ENCODE measurements around the gene SLC27A3.

DNA sequence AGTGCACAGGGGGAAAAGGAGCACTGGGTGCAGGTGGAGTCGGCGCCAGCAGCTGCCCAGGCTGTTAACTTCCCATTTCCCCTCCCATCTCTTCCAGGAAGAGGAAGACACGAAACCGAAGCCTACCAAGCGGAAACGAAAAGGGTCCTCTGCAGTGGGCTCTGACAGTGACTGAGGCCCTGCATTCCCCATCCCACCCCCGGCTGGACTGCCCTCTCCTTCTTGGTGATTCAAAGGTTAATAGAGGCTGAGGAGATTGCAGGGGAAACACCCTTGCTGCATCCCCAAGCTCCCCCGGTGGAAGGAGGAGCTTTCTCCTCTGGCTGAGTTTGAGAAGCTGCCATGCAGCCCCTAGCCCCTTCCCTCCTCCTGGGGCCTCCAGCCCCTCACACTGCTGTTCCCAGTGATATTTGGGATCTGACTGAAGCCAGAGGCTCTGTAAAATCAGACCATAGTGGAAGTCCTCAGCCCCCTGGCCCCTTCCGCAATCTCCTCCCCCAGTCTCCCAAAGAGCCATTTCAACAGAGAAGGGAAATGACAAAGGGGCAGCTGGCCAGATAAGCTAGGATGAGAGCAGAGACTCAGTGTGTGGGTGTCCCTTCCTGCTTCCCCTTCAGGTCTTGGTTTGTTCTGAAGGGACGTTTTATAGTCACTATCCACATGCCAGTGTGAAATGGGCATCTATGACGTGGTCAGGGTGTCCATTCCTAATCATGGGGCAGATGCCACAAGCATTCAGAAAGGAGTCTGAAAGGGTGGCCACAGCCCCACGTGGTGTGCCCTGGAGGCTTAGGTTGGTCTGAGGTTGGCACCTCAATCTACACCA is 1.9 kb upstream of the SLC27A3 start:
- TF ChIP-seq, protein P1, sequence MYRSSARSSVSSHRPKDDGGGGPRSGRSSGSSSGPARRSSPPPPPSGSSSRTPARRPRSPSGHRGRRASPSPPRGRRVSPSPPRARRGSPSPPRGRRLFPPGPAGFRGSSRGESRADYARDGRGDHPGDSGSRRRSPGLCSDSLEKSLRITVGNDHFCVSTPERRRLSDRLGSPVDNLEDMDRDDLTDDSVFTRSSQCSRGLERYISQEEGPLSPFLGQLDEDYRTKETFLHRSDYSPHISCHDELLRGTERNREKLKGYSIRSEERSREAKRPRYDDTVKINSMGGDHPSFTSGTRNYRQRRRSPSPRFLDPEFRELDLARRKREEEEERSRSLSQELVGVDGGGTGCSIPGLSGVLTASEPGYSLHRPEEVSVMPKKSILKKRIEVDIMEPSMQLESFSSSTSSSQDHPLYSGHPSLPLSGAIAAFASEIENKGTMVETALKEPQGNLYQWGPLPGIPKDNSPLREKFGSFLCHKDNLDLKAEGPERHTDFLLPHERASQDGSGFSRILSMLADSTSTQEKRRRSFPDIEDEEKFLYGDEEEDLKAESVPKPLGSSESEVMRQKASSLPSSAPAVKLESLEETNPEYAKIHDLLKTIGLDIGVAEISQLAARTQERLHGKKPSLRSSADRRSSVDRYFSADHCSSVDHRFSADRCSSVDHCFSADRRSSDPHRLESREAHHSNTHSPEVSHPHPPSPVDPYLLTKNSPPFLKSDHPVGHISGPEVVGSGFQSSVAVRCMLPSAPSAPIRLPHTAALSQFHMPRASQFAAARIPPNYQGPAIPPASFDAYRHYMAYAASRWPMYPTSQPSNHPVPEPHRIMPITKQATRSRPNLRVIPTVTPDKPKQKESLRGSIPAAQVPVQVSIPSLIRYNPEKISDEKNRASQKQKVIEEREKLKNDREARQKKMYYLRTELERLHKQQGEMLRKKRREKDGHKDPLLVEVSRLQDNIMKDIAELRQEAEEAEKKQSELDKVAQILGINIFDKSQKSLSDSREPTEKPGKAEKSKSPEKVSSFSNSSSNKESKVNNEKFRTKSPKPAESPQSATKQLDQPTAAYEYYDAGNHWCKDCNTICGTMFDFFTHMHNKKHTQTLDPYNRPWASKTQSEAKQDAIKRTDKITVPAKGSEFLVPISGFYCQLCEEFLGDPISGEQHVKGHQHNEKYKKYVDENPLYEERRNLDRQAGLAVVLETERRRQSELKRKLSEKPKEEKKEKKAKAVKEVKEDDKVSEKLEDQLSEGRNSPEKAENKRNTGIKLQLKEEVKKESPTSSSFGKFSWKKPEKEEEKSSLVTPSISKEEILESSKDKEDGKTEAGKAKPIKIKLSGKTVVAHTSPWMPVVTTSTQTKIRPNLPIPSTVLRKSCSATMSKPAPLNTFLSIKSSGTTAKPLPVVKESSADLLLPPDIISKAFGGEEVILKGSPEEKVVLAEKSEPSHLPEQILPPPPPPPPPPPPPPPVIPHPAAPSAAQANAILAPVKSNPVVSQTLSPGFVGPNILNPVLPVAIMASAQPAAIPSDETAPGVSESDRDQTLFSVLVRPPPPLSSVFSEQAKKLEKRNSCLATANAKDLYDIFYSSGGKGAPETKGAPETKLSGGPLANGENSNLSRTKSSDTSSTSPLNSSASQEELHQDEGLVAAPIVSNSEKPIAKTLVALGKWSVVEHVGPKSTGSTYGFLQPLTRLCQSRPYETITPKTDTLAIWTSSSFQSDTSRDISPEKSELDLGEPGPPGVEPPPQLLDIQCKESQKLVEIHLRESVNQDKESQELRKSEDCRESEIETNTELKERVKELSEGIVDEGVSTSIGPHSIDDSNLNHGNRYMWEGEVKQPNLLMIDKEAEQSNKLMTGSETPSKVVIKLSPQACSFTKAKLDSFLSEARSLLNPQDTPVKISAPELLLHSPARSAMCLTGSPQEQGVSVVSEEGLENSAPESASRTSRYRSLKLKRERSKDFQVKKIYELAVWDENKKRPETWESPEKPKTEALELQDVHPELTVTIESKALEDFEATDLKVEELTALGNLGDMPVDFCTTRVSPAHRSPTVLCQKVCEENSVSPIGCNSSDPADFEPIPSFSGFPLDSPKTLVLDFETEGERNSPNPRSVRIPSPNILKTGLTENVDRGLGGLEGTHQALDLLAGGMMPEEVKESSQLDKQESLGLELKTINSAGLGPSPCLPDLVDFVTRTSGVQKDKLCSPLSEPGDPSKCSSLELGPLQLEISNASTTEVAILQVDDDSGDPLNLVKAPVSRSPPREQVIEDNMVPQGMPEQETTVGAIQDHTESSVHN (IDR thresholded peaks at IDR 0.05; ENCODE audit: borderline replicate concordance in 1 of 2, low read depth in 1 of 2) = no peak
- TF ChIP-seq POLR2AphosphoS5 (IDR thresholded peaks at IDR 0.05; ENCODE audit: control insufficient read depth, insufficient read depth, low read depth, low read length) (no peak), TAF1 (IDR thresholded peaks at IDR 0.05; ENCODE audit: control insufficient read depth, extremely low read depth, insufficient read depth, low read length, severe bottlenecking) (no peak), CAMTA2 (CRISPR knock-in tag; conservative IDR thresholded peaks at IDR 0.05) (no peak), SMC3 (conservative IDR thresholded peaks at IDR 0.05; ENCODE audit: insufficient read depth, low read depth, low read length) (no peak), SMAD1 (IDR thresholded peaks at IDR 0.05; ENCODE audit: low read depth, low read length, partially characterized antibody) (no peak), ZNF707 (CRISPR knock-in tag; conservative IDR thresholded peaks at IDR 0.05) (no peak), GATA2 (CRISPR knock-in tag; IDR thresholded peaks at IDR 0.05) (no peak), RFX1 (IDR thresholded peaks at IDR 0.05) (no peak), EP300 (IDR thresholded peaks at IDR 0.05; ENCODE audit: low read length) (no peak)
- TF ChIP-seq, protein P2, sequence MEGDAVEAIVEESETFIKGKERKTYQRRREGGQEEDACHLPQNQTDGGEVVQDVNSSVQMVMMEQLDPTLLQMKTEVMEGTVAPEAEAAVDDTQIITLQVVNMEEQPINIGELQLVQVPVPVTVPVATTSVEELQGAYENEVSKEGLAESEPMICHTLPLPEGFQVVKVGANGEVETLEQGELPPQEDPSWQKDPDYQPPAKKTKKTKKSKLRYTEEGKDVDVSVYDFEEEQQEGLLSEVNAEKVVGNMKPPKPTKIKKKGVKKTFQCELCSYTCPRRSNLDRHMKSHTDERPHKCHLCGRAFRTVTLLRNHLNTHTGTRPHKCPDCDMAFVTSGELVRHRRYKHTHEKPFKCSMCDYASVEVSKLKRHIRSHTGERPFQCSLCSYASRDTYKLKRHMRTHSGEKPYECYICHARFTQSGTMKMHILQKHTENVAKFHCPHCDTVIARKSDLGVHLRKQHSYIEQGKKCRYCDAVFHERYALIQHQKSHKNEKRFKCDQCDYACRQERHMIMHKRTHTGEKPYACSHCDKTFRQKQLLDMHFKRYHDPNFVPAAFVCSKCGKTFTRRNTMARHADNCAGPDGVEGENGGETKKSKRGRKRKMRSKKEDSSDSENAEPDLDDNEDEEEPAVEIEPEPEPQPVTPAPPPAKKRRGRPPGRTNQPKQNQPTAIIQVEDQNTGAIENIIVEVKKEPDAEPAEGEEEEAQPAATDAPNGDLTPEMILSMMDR (IDR thresholded peaks at IDR 0.05 in 2 of 3, conservative IDR thresholded peaks at IDR 0.05 in 1 of 3; ENCODE audit: insufficient read depth in 2 of 3, low read depth in 1 of 3, low read length in 3 of 3) = no peak
- TF ChIP-seq, protein P3, sequence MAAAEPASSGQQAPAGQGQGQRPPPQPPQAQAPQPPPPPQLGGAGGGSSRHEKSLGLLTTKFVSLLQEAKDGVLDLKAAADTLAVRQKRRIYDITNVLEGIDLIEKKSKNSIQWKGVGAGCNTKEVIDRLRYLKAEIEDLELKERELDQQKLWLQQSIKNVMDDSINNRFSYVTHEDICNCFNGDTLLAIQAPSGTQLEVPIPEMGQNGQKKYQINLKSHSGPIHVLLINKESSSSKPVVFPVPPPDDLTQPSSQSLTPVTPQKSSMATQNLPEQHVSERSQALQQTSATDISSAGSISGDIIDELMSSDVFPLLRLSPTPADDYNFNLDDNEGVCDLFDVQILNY (CRISPR knock-in tag; IDR thresholded peaks at IDR 0.05) = no peak
- TF ChIP-seq, protein P4, sequence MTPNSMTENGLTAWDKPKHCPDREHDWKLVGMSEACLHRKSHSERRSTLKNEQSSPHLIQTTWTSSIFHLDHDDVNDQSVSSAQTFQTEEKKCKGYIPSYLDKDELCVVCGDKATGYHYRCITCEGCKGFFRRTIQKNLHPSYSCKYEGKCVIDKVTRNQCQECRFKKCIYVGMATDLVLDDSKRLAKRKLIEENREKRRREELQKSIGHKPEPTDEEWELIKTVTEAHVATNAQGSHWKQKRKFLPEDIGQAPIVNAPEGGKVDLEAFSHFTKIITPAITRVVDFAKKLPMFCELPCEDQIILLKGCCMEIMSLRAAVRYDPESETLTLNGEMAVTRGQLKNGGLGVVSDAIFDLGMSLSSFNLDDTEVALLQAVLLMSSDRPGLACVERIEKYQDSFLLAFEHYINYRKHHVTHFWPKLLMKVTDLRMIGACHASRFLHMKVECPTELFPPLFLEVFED (CRISPR knock-in tag; conservative IDR thresholded peaks at IDR 0.05) = no peak
- TF ChIP-seq, protein P5, sequence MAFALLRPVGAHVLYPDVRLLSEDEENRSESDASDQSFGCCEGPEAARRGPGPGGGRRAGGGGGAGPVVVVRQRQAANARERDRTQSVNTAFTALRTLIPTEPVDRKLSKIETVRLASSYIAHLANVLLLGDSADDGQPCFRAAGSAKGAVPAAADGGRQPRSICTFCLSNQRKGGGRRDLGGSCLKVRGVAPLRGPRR (CRISPR knock-in tag; IDR thresholded peaks at IDR 0.05) = no peak

All from K562 (cell line).